Activated CD4-positive, CD25-positive, alpha-beta regulatory T cell treated with anti-CD3 and anti-CD28 coated beads, Interleukin-2, amount 50 U/mL, for 72 hours (primary cell): ENCODE results near the gene TOMM22.

ENCODE experiments used
- DNase-seq: peaks from one replicate; pipeline ENCODE4 v3.0.0; 2021

TOMM22 gene

DNA sequence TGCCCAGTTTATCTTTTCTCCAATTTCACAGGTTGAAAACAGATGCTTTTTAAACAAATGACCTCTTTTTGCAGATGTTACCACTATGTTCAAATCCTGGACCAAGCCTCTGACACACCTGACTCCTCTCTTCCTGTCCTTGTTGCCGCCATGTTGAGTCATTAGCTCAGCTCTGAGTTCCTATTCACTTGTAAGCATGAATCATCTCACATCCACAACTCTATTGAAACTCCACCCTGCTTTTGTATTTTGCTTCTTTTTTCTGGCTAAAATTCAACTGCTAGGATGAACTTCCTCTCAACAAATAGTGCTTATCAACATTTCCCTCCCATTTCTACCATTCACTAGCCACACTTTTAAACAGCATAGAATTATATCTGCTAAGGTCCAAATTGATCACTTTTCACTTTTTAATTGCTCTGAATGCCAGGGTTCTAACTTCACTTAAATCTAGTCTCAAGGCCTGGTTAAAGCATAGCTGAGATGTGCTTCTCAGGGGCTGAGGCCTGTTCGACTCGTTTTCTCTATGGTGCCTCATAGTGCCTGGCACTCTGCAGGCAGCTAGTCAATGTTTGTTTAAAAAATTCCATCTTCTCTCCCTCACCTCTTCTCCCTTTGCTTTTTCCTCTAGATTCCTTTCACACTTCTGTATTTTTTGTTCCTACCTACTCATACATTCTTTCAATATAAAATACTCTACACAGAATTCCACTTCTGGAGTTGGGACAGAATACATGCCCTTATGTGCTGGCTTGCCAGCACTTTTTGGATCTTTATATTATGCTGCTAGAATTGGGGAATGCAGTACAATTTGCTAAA lies 15.1 kb downstream of the TOMM22 start:
- no peak for DNase-seq

- no peak for DNase-seq
Measured at GRCh38 chr22:38697425-38698089, 15.8 kb downstream of the TOMM22 start.

- no peak for DNase-seq
Measured at GRCh38 chr22:38698407-38699094, 16.8 kb downstream of the TOMM22 start.

GRCh38 chr22:38699143-38699542 lies 17.4 kb downstream of the TOMM22 start:
- no peak for DNase-seq

GRCh38 chr22:38699784-38700183 lies 18.0 kb downstream of the TOMM22 start:
- no peak for DNase-seq

- no peak for DNase-seq
Measured at GRCh38 chr22:38700270-38700788, 18.6 kb downstream of the TOMM22 start.

DNA sequence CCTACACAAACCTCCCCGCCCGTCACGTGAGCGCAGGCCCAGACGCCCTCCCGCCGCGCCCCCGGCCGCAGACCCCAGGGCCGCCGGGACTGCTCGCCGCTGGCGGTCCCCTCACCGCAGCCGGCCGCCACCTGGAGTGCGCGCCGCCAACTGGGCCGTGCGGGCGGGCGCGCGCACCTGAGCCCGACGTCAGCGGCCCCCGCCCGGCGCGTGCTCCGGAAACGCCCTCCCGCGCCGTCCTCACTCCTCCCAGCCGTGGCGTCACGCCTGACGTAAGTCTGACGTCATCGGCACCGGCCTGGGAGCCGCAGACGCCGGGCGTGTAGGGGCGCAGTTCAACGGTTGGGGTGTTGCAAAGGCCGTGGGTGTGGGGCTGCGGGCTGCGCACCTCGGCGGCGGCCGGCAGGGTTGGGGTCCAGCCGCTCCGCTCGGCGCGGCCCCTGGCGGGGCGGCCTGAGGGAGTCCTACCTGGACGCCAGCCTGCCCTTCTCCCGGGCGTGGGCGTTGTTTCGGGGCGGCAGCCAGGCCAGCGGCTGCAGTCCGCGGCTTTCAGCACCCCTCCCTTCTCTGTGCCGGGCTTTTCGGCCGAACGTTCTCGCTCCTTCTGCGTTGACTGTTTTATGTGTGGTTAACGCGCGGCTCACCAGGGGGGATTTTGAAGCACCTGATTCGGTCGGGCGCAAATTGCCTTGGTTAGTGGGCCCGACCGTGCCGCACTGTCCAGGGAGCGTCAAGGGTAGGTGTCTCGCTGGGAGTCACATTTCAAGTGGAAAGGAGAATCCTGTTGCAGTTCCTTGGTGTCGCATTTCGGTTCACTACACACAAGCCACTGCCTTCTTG lies 19.3 kb downstream of the TOMM22 start, which contains the start of gene JOSD1:
Gene JOSD1 (minus strand): TSS at position 155 of the 840 bp plus-strand sequence. CDS start 956 bp downstream, outside the sequence.
- DNase-seq: peak; percentile 98

- no peak for DNase-seq
Measured at GRCh38 chr22:38704654-38705234, 23.0 kb downstream of the TOMM22 start.

DNA sequence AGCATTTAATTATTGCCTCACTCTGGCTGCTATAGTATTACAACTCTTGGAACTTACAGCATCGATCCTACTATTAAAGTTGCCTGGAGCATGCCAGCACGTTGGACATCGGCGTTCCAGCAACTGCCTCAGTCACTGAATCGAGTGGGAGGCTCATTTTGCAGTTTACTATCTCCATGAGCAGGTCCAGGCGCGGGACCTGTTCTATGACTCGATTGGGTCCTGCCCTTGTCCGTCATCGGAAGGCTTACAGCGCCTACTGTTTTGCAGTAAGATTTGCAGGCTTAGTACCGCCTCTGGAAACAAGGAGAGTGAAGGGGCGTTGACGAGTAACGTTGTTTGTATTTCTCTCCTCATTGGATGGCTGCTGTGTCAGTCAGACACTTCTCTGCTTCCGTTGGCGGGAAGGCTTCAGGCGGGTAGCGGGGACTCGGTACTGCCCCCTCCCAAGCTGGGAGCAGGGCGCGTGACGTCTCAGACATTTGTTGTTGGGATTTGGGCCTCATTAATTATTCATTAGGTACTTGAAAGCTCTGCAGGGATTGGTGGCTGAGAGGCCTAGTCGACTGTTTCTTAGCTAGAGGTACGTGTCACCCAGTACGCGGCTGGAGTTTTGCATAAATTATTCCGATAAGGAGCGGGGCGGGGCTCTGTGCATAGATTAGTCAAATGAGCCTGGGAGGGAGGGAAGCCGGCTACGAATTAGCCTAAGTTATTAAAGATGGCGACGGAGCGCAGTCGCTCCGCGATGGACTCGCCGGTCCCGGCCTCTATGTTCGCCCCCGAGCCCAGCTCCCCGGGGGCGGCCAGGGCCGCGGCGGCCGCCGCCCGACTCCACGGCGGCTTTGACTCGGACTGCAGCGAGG lies 23.7 kb downstream of the TOMM22 start, which contains the start of gene GTPBP1:
Gene GTPBP1 (plus strand): TSS at position 710 of the 866 bp plus-strand sequence. CDS start 12 bp downstream, at position 722.
- DNase-seq: peak; percentile 90

- DNase-seq: peak; percentile 57
Measured at GRCh38 chr22:38706101-38706900, 24.5 kb downstream of the TOMM22 start.

DNA sequence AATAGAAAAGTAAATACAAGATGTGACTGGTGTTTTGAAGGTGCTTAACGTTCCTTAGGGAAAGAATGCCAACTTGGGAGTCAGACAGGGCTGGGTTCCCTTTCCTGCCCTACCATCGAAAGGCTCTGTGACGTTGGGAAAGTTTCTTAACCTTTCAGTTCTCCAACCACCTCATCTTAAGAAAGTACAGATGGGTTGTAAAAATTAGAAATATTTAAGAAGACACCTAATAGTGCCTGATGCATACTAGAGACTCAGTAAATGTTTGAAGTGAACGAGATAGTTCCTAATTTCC lies 25.1 kb downstream of the TOMM22 start:
- no peak for DNase-seq

- no peak for DNase-seq
Measured at GRCh38 chr22:38707346-38707745, 25.6 kb downstream of the TOMM22 start.

- no peak for DNase-seq
Measured at GRCh38 chr22:38707984-38708383, 26.2 kb downstream of the TOMM22 start.

DNA sequence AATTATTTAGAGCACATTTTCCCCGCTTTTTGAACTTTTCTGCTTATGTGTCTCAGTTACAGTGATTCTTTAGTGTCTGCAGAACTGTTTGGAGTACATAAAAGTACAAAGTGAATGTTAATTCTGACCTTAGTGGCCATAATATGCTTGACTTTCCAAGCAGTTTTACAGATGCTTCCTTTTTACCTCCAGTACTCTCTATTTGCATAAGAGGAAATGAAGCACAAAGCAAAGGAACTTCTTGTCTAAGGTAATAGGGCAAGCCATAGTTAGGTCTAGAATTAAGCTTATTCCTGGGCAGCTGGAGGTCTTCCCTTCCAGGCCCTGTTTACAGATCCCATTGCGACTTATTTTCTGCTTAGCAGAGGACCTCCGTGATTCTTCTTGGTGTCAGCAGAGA lies 27.5 kb downstream of the TOMM22 start:
- DNase-seq: no peak

GRCh38 chr22:38710351-38710750 lies 28.6 kb downstream of the TOMM22 start:
- no peak for DNase-seq

- DNase-seq: no peak
Measured at GRCh38 chr22:38710866-38711265, 29.1 kb downstream of the TOMM22 start.

GRCh38 chr22:38712486-38713207 lies 30.9 kb downstream of the TOMM22 start:
- no peak for DNase-seq

DNA sequence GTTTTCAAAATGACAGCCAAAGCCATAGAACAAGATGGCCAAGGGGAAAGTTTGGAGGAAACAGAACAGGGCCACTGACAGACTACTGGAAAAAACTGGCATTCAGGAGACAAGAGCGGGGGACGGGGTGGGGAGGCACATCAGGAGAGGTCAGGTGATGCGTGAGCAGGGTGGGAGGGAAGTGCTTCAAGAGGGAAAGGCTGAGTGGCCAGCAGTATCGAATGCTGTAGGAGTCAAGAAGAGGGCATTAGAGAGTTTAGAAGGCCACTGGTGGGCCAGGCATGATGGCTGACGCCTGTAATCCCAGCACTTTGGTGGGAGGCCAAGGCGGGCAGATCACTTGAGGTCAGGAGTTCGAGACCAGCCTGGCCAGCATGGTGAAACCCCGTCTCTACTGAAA lies 32.2 kb downstream of the TOMM22 start:
- no peak for DNase-seq

DNA sequence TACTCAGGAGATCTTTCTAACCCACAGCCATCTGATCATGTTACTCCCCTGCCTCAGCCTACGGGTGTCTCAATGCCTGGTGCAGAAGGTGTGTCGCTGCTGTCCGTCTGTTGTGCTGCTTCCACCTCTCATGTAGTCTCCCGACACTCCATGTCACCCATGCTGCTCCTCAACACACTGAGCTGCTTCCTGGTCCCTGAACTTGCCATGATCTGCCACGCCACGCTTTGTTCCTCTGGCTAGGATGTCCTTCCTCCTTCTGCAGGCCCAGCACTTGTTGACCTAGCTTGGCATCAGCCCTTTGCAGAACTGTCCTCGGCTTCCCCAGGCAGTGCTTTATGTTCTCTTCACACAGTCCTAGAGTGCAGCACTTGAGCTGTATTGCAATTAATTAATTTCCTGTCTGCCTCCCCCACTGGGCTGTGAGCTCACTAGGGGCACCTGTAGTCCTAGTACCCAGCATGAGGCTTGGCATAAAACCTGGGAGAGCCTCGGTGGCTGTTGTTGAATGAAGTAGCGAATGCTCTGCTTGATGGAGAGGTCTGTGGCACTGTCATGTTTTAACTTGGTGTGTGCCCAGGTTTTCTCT lies 33.5 kb downstream of the TOMM22 start:
- no peak for DNase-seq
